HG02973 (cell line): ENCODE measurements around the gene SETD3.
A peak's percentile ranks its signal among the peaks of the same experiment; 100 is the strongest.

ENCODE experiments used
- ATAC-seq: cut with Tn5 transposase; IDR thresholded peaks from one replicate; pipeline ENCODE4 v1.9.1; 2021; ENCODE audit warnings: moderate library complexity; ENCODE audit not compliant: unreplicated experiment

SETD3 gene

GRCh38 chr14:99502989-99503421, 22.3 kb upstream of the SETD3 start:
- ATAC-seq = no peak

- no peak for ATAC-seq
Measured at GRCh38 chr14:99497894-99498293, 17.2 kb upstream of the SETD3 start.

GRCh38 chr14:99497341-99497740, 16.7 kb upstream of the SETD3 start:
- ATAC-seq = no peak

GRCh38 chr14:99484106-99484505, 3.4 kb upstream of the SETD3 start:
- ATAC-seq = no peak

GRCh38 chr14:99481745-99482099, 1.1 kb upstream of the SETD3 start:
- ATAC-seq = no peak

GRCh38 chr14:99480917-99481744, 472 bp upstream of the SETD3 start, which contains the start of gene CCNK:
Gene CCNK (plus strand): TSS chr14:99481409. CDS start chr14:99492678, 11,269 bp downstream.
- peak; percentile 85 for ATAC-seq

- no peak for ATAC-seq
Measured at GRCh38 chr14:99479160-99479905, 1.3 kb downstream of the SETD3 start.

- ATAC-seq = no peak
Measured at GRCh38 chr14:99478128-99478527, 2.5 kb downstream of the SETD3 start.

- no peak for ATAC-seq
Measured at GRCh38 chr14:99476864-99477263, 3.8 kb downstream of the SETD3 start.

GRCh38 chr14:99475660-99476059, 5.0 kb downstream of the SETD3 start:
- ATAC-seq = no peak

- no peak for ATAC-seq
Measured at GRCh38 chr14:99475179-99475578, 5.5 kb downstream of the SETD3 start.

GRCh38 chr14:99473458-99473857, 7.2 kb downstream of the SETD3 start:
- no peak for ATAC-seq

- no peak for ATAC-seq
Measured at GRCh38 chr14:99472937-99473336, 7.7 kb downstream of the SETD3 start.

GRCh38 chr14:99471731-99472130, 8.9 kb downstream of the SETD3 start:
- ATAC-seq = no peak

- ATAC-seq = no peak
Measured at GRCh38 chr14:99468836-99469592, 11.6 kb downstream of the SETD3 start.

- ATAC-seq = no peak
Measured at GRCh38 chr14:99468081-99468480, 12.6 kb downstream of the SETD3 start.

GRCh38 chr14:99467336-99468078, 13.2 kb downstream of the SETD3 start:
- ATAC-seq = no peak

GRCh38 chr14:99466758-99467157, 13.9 kb downstream of the SETD3 start:
- ATAC-seq = no peak

GRCh38 chr14:99465288-99465687, 15.4 kb downstream of the SETD3 start:
- ATAC-seq = no peak

GRCh38 chr14:99463974-99464373, 16.7 kb downstream of the SETD3 start:
- no peak for ATAC-seq

GRCh38 chr14:99462210-99462609, 18.4 kb downstream of the SETD3 start:
- ATAC-seq = no peak
